Omental fat pad (tissue), 4 donors: Measurements from ENCODE around the gene TNFAIP3. TPM values are rescaled to one million over a fixed set of nuclear protein-coding genes. Genes with fewer than 3 reads are reported as not detected.

Experiments used
- ATAC-seq: fragments of 150-250 bp; one replicate; pipeline ENCODE4 v1.9.1; 2016; ENCODE audit warnings: mild to moderate bottlenecking, moderate library complexity; ENCODE audit not compliant: low FRiP score
- DNase-seq: peaks from one replicate; pipeline ENCODE4 v3.0.0-alpha.2; 2019; ENCODE audit warnings: low spot score
- total RNA-seq, 4 donors: library from RNA; depleted of rRNA; stranded (reverse); fragments of >200 nt; gene quantifications; one replicate each; pipeline ENCODE4 v1.1.0, GENCODE V29; 2016
- TF ChIP-seq, protein P1 (sequence below), 3 donors: fragments of 450-650 bp; IDR thresholded peaks; one replicate each; pipeline ENCODE4 v1.5.1; 2016 to 2017; ENCODE audit warnings: antibody characterized with exemption in 3 of 3, mild to moderate bottlenecking in 3 of 3, moderate library complexity in 2 of 3

The TNFAIP3 gene
- total RNA-seq, result 100 to 1,000 TPM in 1 of 4 donors, 10 to 100 TPM in 3; 24.2 to 250 (median 44.5) TPM

DNA sequence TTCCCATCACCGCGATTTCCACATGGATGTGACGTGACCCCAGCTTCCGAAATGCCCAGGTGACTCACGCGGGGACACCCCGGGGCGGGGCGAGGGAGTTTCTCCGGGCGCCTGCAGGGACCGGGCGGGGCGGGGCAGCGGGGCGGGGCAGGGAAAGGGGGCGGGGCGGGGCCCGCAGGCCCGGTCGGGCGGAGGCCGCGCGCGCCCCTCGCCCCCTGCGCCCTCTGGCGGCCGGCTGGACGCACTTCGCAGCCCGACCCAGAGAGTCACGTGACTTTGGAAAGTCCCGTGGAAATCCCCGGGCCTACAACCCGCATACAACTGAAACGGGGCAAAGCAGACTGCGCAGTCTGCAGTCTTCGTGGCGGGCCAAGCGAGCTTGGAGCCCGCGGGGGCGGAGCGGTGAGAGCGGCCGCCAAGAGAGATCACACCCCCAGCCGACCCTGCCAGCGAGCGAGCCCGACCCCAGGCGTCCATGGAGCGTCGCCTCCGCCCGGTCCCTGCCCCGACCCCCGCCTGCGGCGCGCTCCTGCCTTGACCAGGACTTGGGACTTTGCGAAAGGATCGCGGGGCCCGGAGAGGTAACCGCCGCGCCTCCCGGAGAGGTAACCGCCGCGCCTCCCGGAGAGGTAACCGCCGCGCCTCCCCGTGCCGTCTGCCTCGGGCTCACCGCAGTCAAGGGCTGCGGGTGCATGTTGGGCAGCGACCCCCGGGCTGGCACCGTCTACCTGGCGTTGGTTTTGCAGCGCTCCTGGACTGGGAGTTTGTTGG is at the start of gene TNFAIP3:
Gene TNFAIP3, plus strand, starts transcription at position 346 of the 771 bp plus-strand sequence. CDS start 3,969 bp downstream, outside the sequence.
- ATAC-seq (peak; percentile 86), DNase-seq (peak; percentile 86)
- TF ChIP-seq, protein P1, sequence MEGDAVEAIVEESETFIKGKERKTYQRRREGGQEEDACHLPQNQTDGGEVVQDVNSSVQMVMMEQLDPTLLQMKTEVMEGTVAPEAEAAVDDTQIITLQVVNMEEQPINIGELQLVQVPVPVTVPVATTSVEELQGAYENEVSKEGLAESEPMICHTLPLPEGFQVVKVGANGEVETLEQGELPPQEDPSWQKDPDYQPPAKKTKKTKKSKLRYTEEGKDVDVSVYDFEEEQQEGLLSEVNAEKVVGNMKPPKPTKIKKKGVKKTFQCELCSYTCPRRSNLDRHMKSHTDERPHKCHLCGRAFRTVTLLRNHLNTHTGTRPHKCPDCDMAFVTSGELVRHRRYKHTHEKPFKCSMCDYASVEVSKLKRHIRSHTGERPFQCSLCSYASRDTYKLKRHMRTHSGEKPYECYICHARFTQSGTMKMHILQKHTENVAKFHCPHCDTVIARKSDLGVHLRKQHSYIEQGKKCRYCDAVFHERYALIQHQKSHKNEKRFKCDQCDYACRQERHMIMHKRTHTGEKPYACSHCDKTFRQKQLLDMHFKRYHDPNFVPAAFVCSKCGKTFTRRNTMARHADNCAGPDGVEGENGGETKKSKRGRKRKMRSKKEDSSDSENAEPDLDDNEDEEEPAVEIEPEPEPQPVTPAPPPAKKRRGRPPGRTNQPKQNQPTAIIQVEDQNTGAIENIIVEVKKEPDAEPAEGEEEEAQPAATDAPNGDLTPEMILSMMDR (IDR thresholded peaks at IDR 0.05), result peak in 2 of 3 donors; percentile 71 to 76

DNA sequence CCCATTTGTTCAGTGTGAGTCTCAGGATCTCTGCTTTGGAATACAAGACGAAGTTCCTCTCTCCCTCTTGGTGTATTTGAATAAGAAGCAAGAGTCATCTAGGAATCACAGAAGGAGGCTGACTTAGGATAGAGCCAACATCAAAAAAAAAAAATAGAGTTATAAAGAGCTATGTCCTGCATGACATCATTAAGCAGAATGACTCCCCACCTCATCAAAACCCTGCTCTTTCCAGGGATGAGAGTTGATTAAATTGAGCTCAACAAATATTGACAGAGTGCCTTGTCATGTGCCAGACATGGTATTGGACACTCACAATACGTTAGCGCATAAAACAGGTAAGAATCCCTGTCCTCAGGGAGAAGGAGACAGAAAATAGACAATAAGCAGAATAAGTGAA is 48.6 kb upstream of the TNFAIP3 start:
- TF ChIP-seq, protein P1 (IDR thresholded peaks at IDR 0.05), result no peak
- DNase-seq (no peak), ATAC-seq (no peak)

- TF ChIP-seq, protein P1 (IDR thresholded peaks at IDR 0.05), result no peak
- no peak for ATAC-seq
- no peak for DNase-seq
Observed at GRCh38 chr6:137819740-137820139, 47.3 kb upstream of the TNFAIP3 start.

GRCh38 chr6:137820425-137820824 is 46.6 kb upstream of the TNFAIP3 start:
- ATAC-seq (no peak), DNase-seq (no peak)
- TF ChIP-seq, protein P1 (IDR thresholded peaks at IDR 0.05), result no peak

GRCh38 chr6:137820952-137821351 is 46.1 kb upstream of the TNFAIP3 start:
- DNase-seq (no peak), ATAC-seq (peak; percentile 62)
- TF ChIP-seq, protein P1 (IDR thresholded peaks at IDR 0.05), result no peak

GRCh38 chr6:137821491-137821890 is 45.6 kb upstream of the TNFAIP3 start:
- ATAC-seq (no peak), DNase-seq (no peak)
- TF ChIP-seq, protein P1 (IDR thresholded peaks at IDR 0.05), result no peak
